Thyroid gland (tissue), 4 donors: ENCODE data around the gene GYPB. TPM values are rescaled to one million over a fixed set of nuclear protein-coding genes. Genes with fewer than 3 reads are reported as not detected.

Source experiments
- total RNA-seq, 4 donors: library from RNA; depleted of rRNA; stranded (reverse); fragments of >200 nt; gene quantifications; one replicate each; pipeline ENCODE4 v1.2.3, GENCODE V29; 2016

Gene GYPB
- total RNA-seq, 4 donors from 2014 or later: not detected

Other genes with a start within 250 kb of the GYPB start
- gene GYPE, start 113.8 kb downstream of the GYPB start, total RNA-seq: 1 to 10 TPM in 1 of 4 donors, under 1 TPM in 2, not detected in 1; 0.40 to 1.1 (median 0.67) TPM
- not detected for gene GYPA, start 121.3 kb upstream of the GYPB start, total RNA-seq